ENCODE results near the gene APOH. TPM values are rescaled to one million over a fixed set of nuclear protein-coding genes. Genes with fewer than 3 reads are reported as not detected.

The APOH gene
- polyA plus RNA-seq (2011; rRNA removed) = not detected in 2 replicates
- polyA minus RNA-seq (2011; rRNA and poly(A)+ RNA removed) = not detected in 2 replicates

GRCh38 chr17:66228887-66229782 lies at the start of gene APOH:
Gene APOH, minus strand, starts transcription at chr17:66229415. Its CDS starts 36 bp downstream, at chr17:66229379.
- no peak for DNase-seq (ENCODE audit: low read depth)
- Histone ChIP-seq H3K4me3 (ENCODE audit: low read depth, low read length) (no peak within 1 kb of the TSS), H3K27me3 (ENCODE audit: control insufficient read depth, insufficient read depth, low read length) (peaks cover 2% of the 10 kb centered on the region; the same call in 1 of the 2 replicates), H3K36me3 (ENCODE audit: control insufficient read depth, insufficient read depth, low read length) (no peaks in the 10 kb centered on the region)
- CTCF ChIA-PET = no interaction called here
- no peak for TF ChIP-seq CTCF (IDR thresholded peaks at IDR 0.05; ENCODE audit: insufficient read depth, low read depth, low read length)
- POLR2A ChIA-PET = no interaction called here

- ChIA-PET CTCF (interaction anchor here (0.8 kb wide), 1 partner anchor 11 kb away, joined by 5 read pairs; no protein-coding TSS in a partner anchor), POLR2A (no interaction called here)
- Histone ChIP-seq H3K36me3 (ENCODE audit: control insufficient read depth, insufficient read depth, low read length) (no peaks in the 10 kb centered on the region), H3K27me3 (ENCODE audit: control insufficient read depth, insufficient read depth, low read length) (no peaks in the 10 kb centered on the region), H3K4me3 (ENCODE audit: low read depth, low read length) (no peak overlapping the region)
- no peak for DNase-seq (ENCODE audit: low read depth)
- TF ChIP-seq CTCF (IDR thresholded peaks at IDR 0.05; ENCODE audit: insufficient read depth, low read depth, low read length) = no peak
Measured at GRCh38 chr17:66277191-66277590, 48.0 kb upstream of the APOH start.

- no peak for TF ChIP-seq CTCF (IDR thresholded peaks at IDR 0.05; ENCODE audit: insufficient read depth, low read depth, low read length)
- POLR2A ChIA-PET = interaction anchor here (0.6 kb wide), 1 partner anchor 283 kb away, joined by 7 read pairs; no protein-coding TSS in a partner anchor
- CTCF ChIA-PET = interaction anchor here (0.8 to 1.1 kb wide), 2 partner anchors 11 to 12 kb away, joined by 3 to 5 read pairs; no protein-coding TSS in a partner anchor
- Histone ChIP-seq H3K27me3 (ENCODE audit: control insufficient read depth, insufficient read depth, low read length) (no peaks in the 10 kb centered on the region), H3K36me3 (ENCODE audit: control insufficient read depth, insufficient read depth, low read length) (no peaks in the 10 kb centered on the region), H3K4me3 (ENCODE audit: low read depth, low read length) (no peak overlapping the region)
- DNase-seq (ENCODE audit: low read depth) = no peak
Measured at GRCh38 chr17:66276328-66276937, 47.2 kb upstream of the APOH start.

GRCh38 chr17:66275651-66276050 lies 46.4 kb upstream of the APOH start:
- Histone ChIP-seq H3K27me3 (ENCODE audit: control insufficient read depth, insufficient read depth, low read length) (no peaks in the 10 kb centered on the region), H3K4me3 (ENCODE audit: low read depth, low read length) (no peak overlapping the region), H3K36me3 (ENCODE audit: control insufficient read depth, insufficient read depth, low read length) (no peaks in the 10 kb centered on the region)
- POLR2A ChIA-PET = no interaction called here
- no peak for TF ChIP-seq CTCF (IDR thresholded peaks at IDR 0.05; ENCODE audit: insufficient read depth, low read depth, low read length)
- CTCF ChIA-PET = interaction anchor here (1.1 to 1.8 kb wide), 2 partner anchors 11 to 20 kb away, joined by 3 to 4 read pairs; no protein-coding TSS in a partner anchor
- DNase-seq (ENCODE audit: low read depth) = peak; percentile 79

GRCh38 chr17:66273586-66273848 lies 44.3 kb upstream of the APOH start:
- no peaks in the 10 kb centered on the region for H3K36me3 ChIP-seq (ENCODE audit: control insufficient read depth, insufficient read depth, low read length)
- DNase-seq (ENCODE audit: low read depth) = no peak
- no peak for TF ChIP-seq CTCF (IDR thresholded peaks at IDR 0.05; ENCODE audit: insufficient read depth, low read depth, low read length)
- H3K27me3 ChIP-seq (ENCODE audit: control insufficient read depth, insufficient read depth, low read length) = no peaks in the 10 kb centered on the region
- ChIA-PET POLR2A (no interaction called here), CTCF (interaction anchor here (1.3 kb wide), 1 partner anchor 28 kb away, joined by 3 read pairs; no protein-coding TSS in a partner anchor)
- H3K4me3 ChIP-seq (ENCODE audit: low read depth, low read length) = no peak overlapping the region
